GM13977 (cell line): Measurements from ENCODE around the gene SMYD3.

Experiments
- DNase-seq: peaks from one replicate; pipeline ENCODE4 v3.0.0; 2012; ENCODE audit warnings: low spot score
- in situ Hi-C: fragments of 300-500 bp; cut with MboI; formaldehyde crosslinking; loops from one replicate; pipeline ENCODE4 v1.12.0; 2022; ENCODE audit warnings: low sequenced_read_pairs, low pct_unique_long_range_greater_than_20kb, mixed read lengths, inconsistent platforms; ENCODE audit not compliant: unreplicated experiment
- TF ChIP-seq, protein P1 (sequence below): IDR thresholded peaks from 2 replicates; pipeline ENCODE4 v1.5.1; 2012; ENCODE audit warnings: mild to moderate bottlenecking, control low read depth; ENCODE audit not compliant: insufficient read depth; ENCODE audit errors: extremely low read depth, missing control alignments

Gene SMYD3

DNA sequence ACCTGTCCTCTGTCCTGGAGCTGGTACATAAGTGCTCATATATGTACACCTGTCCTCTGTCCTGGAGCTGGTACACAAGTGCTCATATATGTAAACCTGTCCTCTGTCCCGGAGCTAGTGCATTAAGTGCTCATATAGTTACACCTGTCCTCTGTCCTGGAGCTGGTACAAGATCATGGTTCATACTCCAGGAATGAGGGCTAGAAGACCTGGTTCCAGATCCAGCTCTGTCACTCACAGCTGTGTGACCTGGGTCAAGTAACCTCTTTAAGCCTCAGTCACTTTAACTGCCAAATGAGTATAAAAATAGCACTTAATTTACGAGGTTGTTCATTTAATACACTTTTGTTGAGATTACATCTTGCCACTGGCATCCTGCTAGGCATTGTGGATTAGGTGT, 28.0 kb downstream of the SMYD3 start:
- no peak for DNase-seq
- TF ChIP-seq, protein P1, sequence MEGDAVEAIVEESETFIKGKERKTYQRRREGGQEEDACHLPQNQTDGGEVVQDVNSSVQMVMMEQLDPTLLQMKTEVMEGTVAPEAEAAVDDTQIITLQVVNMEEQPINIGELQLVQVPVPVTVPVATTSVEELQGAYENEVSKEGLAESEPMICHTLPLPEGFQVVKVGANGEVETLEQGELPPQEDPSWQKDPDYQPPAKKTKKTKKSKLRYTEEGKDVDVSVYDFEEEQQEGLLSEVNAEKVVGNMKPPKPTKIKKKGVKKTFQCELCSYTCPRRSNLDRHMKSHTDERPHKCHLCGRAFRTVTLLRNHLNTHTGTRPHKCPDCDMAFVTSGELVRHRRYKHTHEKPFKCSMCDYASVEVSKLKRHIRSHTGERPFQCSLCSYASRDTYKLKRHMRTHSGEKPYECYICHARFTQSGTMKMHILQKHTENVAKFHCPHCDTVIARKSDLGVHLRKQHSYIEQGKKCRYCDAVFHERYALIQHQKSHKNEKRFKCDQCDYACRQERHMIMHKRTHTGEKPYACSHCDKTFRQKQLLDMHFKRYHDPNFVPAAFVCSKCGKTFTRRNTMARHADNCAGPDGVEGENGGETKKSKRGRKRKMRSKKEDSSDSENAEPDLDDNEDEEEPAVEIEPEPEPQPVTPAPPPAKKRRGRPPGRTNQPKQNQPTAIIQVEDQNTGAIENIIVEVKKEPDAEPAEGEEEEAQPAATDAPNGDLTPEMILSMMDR = no peak
- in situ Hi-C loops = no loop called here

DNA sequence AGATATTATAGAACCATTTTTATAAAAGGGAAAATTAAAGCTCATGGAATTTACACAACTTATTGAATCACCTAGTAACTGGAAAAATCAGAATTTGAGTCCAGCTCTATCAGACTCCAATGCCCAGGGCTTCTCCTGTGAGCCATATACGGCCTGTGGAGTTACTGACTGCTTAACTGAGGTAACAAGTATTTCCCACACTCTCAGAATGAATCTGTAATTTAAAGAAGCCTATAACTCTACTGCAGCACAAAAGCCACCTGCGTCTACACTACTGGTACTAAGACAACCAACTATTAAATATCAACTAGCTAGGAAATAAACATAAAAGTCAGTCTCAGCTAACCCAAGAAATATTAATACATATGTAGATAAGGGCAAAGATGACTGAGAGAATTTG, 29.4 kb downstream of the SMYD3 start:
- TF ChIP-seq, protein P1 = no peak
- in situ Hi-C loops = no loop called here

DNA sequence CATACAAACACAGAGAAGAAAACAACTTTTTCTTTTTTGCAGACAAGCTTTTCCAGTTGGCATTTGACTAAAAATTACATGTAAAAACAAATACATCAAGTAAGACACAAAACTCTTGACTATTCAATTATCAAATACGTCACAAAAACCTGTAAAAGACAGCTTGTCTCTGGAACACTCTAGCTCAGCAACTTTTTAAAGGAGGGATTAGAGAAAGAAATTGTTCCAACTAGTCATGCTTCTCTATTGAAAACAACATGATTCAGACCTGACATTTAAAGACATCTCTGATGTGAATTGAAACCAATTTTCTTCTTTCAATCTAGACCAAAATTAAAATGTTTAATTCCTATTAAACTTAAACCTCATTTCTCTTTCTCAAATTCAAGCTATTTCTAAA, 30.3 kb downstream of the SMYD3 start:
- DNase-seq = no peak
- in situ Hi-C loops = no loop called here
- TF ChIP-seq, protein P1 = no peak

More for the DNA sequence above, 29.4 kb downstream of the SMYD3 start:
- DNase-seq = no peak

DNA sequence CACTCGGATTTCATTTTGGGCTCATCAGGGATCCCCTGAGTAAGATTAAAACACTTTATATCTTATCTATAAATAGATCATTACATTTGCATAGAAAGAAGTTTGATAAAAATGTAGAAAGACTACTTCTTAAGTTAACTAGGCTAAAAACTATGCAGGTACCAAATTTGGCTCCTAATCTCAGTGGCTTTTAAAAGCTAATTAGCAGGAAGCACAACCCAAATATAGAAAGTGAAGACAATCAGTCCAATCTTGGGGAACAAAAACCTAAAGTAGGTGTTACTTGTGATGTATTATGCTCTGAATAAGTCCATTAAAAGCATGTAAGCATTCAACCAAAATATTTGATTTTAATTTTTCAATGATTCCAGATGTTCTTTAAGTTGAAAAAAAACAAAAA, 35.4 kb downstream of the SMYD3 start:
- DNase-seq = no peak
- in situ Hi-C loops = loop anchor here (25.0 kb wide), 1 partner anchor 1309 kb away; the partner anchor contains the start of gene KIF26B
- TF ChIP-seq, protein P1 = no peak

DNA sequence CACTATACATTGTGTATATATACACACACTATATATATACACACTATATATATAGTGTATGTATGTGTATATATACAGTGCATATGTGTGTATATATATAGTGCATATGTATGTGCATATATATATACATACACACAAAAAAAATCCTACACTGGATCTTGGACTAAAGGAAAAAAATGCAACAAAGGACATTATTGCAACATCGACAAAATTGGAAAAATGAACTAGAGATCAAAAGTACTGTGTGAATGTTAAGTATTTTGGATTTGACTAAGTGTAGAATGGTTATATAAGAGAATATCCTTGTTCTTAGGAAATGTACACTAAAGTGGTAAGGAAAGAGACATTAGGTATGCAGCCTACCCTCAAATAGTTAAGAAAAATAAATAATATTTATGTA, 36.5 kb downstream of the SMYD3 start:
- in situ Hi-C loops = loop anchor here (25.0 kb wide), 1 partner anchor 1308 kb away; the partner anchor contains the start of gene KIF26B
- no peak for DNase-seq
- TF ChIP-seq, protein P1 = no peak

DNA sequence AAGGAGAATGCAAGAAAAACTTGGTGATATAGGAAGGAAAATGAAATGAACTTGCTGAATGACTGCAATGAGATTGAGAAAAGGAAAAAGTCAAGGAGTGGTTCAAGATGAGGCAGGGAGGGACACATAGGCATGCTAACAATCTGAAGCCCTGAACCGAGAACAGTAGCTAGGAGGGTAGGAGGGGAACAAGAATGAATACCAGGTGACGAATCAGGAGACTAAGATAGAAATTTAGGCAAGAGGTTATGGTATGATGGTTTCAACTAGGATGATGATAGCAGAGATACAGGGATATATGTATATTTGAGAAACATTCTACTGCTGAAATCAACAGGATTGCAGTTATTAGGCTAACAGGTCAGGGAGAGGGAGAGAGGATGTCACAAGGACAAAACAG, 44.1 kb downstream of the SMYD3 start:
- DNase-seq = no peak
- TF ChIP-seq, protein P1 = no peak
- in situ Hi-C loops = loop anchor here (25.0 kb wide), 1 partner anchor 1301 kb away; the partner anchor contains the start of gene KIF26B
